Coronary artery (tissue), 2 donors: Measurements from ENCODE around the gene RRP1.

Experiments
- DNase-seq: peaks from one replicate; pipeline ENCODE4 v3.0.0-alpha.2; 2017; ENCODE audit warnings: low spot score
- H3K27ac ChIP-seq, 2 donors: fragments of 200-600 bp; sonication (generic); one replicate each; pipeline ENCODE4 v1.5.1; 2016 to 2019
- H3K4me3 ChIP-seq: fragments of 200-600 bp; sonication (generic); 2 replicates; pipeline ENCODE4 v1.5.1; 2016; ENCODE audit warnings: mild to moderate bottlenecking, moderate library complexity
- CTCF ChIP-seq: fragments of 200-600 bp; sonication (generic); IDR thresholded peaks from one replicate; pipeline ENCODE4 v1.5.1; 2019; ENCODE audit warnings: antibody characterized with exemption

The RRP1 gene

GRCh38 chr21:43797415-43797814, 8.0 kb downstream of the RRP1 start:
- no peak for TF ChIP-seq CTCF
- no peak for DNase-seq
- H3K27ac ChIP-seq = no peak overlapping the region
- no peak overlapping the region for H3K4me3 ChIP-seq

GRCh38 chr21:43797925-43798715, 8.7 kb downstream of the RRP1 start:
- DNase-seq = no peak
- TF ChIP-seq CTCF = no peak
- Histone ChIP-seq H3K27ac (no peak overlapping the region), H3K4me3 (no peak overlapping the region)

- Histone ChIP-seq H3K4me3 (no peak overlapping the region), H3K27ac (no peak overlapping the region)
- DNase-seq = no peak
- no peak for TF ChIP-seq CTCF
Measured at GRCh38 chr21:43799301-43799840, 10.0 kb downstream of the RRP1 start.

- DNase-seq = no peak
- H3K4me3 ChIP-seq = no peak overlapping the region
- H3K27ac ChIP-seq = no peak overlapping the region
- TF ChIP-seq CTCF = no peak
Measured at GRCh38 chr21:43800124-43800523, 10.7 kb downstream of the RRP1 start.

GRCh38 chr21:43800566-43800965, 11.2 kb downstream of the RRP1 start:
- no peak for TF ChIP-seq CTCF
- Histone ChIP-seq H3K4me3 (no peak overlapping the region), H3K27ac (no peak overlapping the region)
- no peak for DNase-seq

GRCh38 chr21:43801006-43801783, 11.8 kb downstream of the RRP1 start:
- no peak for DNase-seq
- no peak overlapping the region for H3K27ac ChIP-seq
- H3K4me3 ChIP-seq = no peak overlapping the region
- TF ChIP-seq CTCF = no peak
